Measurements from ENCODE around the gene HEMK1. TPM values are rescaled to one million over a fixed set of nuclear protein-coding genes. Genes with fewer than 3 reads are reported as not detected.

The HEMK1 gene
- total RNA-seq, 2 experiments from 2014 or later = 27.0 to 30.4 TPM

DNA sequence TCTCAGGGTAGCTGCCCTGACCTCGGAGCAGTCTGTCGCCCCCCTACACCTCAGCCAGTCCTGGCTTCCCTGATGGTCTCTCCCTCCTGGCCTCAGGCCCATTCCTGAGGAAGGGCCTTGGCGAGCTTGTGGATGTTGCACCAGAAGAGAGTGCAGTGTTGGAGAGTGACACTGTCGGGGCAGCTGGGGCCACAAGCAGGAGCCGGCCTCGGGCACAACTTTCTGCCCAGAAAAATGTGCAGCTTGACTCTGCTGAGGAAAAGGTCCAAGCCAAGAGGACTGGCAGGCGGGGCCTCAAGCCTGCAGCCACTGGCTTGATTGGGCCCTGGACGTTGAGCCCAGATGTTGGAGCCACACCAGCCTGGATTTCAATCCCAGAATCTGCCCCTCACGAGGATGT, 12.8 kb downstream of the HEMK1 start:
- Mint-ChIP-seq H3K4me3 (no peak overlapping the region), H3K4me1 (ENCODE audit: low read depth) (peaks cover 51% of the 10 kb centered on the region), H3K27ac (no peak overlapping the region), H3K36me3 (ENCODE audit: low read depth) (peaks cover 44% of the 10 kb centered on the region), H3K9me3 (no peaks in the 10 kb centered on the region), H3K27me3 (ENCODE audit: low read depth) (no peaks in the 10 kb centered on the region)
- intact Hi-C loops (cut with micrococcal nuclease) = no loop called here
- DNase-seq = no peak
- CTCF ChIA-PET = interaction anchor here (1.7 to 2.6 kb wide), 3 partner anchors 11 to 31 kb away, joined by 3 to 8 read pairs (median 8); no protein-coding TSS in a partner anchor

DNA sequence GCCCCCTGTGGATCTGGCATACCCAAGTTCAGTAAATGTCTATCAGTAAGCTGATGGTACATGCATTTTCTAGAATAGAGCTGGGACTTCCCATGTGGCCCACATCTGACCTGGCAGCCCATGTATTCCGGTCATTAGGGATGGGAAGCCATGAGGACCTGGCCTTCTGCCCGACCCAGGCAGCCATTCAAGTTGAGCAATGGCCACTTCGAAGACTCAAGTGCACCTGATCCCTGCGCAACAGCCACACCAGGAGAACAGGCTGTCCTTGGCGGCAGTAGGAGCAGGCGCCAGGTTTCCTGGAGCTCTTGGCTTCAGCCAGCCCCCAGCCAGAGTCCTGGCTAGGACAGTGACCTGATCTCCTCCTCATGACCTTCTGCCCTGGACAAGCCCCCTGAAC, 14.6 kb downstream of the HEMK1 start:
- Mint-ChIP-seq H3K36me3 (ENCODE audit: low read depth) (peaks cover 37% of the 10 kb centered on the region), H3K4me1 (ENCODE audit: low read depth) (peaks cover 68% of the 10 kb centered on the region), H3K4me3 (no peak overlapping the region), H3K27ac (peak overlapping the region; percentile 14), H3K27me3 (ENCODE audit: low read depth) (no peaks in the 10 kb centered on the region), H3K9me3 (no peaks in the 10 kb centered on the region)
- CTCF ChIA-PET = no interaction called here
- intact Hi-C loops (cut with micrococcal nuclease) = no loop called here
- DNase-seq = no peak

DNA sequence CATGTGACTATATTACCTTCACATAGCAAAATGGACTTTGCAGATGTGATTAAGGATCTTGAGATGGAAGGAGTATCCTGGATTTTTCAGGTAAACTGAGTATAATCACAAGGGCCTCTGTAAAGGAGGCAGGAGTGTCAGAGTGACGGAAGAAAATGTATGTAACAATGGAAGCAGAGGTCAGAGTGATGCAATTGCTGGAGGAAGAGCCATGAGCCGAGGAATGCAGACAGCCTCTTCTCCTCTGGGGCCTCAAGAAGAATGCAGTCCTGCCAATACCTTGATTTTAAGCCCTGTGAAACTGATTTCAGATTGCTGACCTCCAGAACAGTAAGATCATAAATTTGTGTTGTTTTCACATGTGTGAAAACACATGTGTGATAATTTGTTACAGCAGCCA, 15.1 kb downstream of the HEMK1 start:
- Mint-ChIP-seq H3K36me3 (ENCODE audit: low read depth) (peaks cover 34% of the 10 kb centered on the region), H3K4me1 (ENCODE audit: low read depth) (peaks cover 73% of the 10 kb centered on the region), H3K9me3 (no peaks in the 10 kb centered on the region), H3K27me3 (ENCODE audit: low read depth) (no peaks in the 10 kb centered on the region), H3K4me3 (no peak overlapping the region), H3K27ac (peak overlapping the region; percentile 46)
- no peak for DNase-seq
- intact Hi-C loops (cut with micrococcal nuclease) = no loop called here
- CTCF ChIA-PET = no interaction called here

DNA sequence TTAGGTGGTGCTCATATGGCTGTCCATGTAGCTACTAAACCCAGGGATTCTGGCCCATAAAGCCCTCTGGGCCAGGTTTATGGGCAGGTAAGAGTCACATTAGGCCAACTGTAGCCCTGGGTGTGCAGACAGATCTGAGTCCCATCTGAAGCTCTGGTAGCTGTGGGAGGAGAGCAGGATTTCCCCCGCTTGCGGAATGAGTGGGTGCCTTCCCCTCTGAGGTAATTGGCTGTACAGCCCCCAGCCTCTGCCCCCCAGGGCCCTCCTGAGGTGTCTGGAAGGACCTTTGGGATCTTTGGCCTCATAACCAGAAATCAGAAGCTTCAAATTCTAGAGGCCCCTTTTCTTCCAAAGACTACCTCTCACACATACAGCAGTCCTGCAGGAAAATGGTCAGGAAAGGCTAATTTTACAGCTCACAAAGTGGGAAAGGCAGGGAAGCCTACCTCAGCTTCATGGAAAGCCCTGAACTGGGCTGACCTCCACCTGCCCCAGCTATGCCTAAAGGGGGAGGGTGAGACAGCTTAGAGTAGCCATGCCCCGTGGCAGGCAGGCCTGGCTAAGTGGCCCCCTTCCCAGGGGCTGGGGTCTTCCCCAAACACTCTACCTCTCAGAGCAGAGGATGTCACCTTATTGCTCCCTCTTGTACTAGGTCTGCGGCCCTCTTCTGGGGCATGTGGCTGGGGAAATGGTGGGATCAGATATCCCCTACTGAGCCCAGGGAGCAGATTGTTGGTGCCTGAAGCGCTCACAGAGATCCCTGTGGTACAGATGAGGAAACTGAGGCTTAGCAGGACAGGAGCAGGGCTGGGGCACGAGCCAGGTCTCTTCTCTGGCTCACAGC, 16.8 kb downstream of the HEMK1 start:
- Mint-ChIP-seq H3K4me3 (no peak overlapping the region), H3K36me3 (ENCODE audit: low read depth) (peaks cover 27% of the 10 kb centered on the region), H3K27me3 (ENCODE audit: low read depth) (no peaks in the 10 kb centered on the region), H3K27ac (peak overlapping the region; percentile 99), H3K4me1 (ENCODE audit: low read depth) (peaks cover 80% of the 10 kb centered on the region), H3K9me3 (no peaks in the 10 kb centered on the region)
- CTCF ChIA-PET = interaction anchor here (1.1 to 10.7 kb wide), 5 partner anchors 8 to 26 kb away, joined by 3 to 274 read pairs (median 94); partner anchors contain the start of genes C3orf18, CISH, HEMK1 and MAPKAPK3
- DNase-seq = peak; percentile 80
- intact Hi-C loops (cut with micrococcal nuclease) = no loop called here

GRCh38 chr3:50586763-50587070, 17.4 kb downstream of the HEMK1 start:
- no peaks in the 10 kb centered on the region for H3K27me3 Mint-ChIP-seq (ENCODE audit: low read depth)
- peak; percentile 10 for DNase-seq
- CTCF ChIA-PET = interaction anchor here (7.2 to 10.7 kb wide), 3 partner anchors 14 to 25 kb away, joined by 94 to 274 read pairs (median 243); partner anchors contain the start of genes C3orf18, CISH, HEMK1 and MAPKAPK3
- peaks cover 82% of the 10 kb centered on the region for H3K4me1 Mint-ChIP-seq (ENCODE audit: low read depth)
- intact Hi-C loops (cut with micrococcal nuclease) = no loop called here
- H3K9me3 Mint-ChIP-seq = no peaks in the 10 kb centered on the region
- H3K27ac Mint-ChIP-seq = peak overlapping the region; percentile 99
- H3K36me3 Mint-ChIP-seq (ENCODE audit: low read depth) = peaks cover 24% of the 10 kb centered on the region
- H3K4me3 Mint-ChIP-seq = no peak overlapping the region

DNA sequence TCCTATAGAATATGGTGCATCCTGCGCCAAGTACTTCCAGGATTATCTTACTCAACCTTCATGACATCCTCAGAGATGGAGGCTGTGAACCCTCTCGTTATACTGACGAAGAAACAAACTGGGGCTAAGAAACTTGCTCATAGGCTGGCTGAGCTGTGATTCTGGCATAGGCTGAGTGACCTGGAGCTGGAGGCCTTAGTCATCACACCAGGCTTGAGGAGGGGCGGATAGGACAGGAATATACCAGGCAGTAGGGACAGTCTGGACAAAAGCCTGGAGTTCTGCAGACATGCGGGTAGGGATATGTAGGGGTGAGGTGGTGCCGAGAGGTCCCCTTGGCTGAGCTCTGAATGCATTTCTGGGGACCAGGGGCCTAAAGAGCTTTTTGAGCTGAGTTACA, 18.1 kb downstream of the HEMK1 start:
- intact Hi-C loops (cut with micrococcal nuclease) = no loop called here
- no peak overlapping the region for H3K4me3 Mint-ChIP-seq
- peaks cover 20% of the 10 kb centered on the region for H3K36me3 Mint-ChIP-seq (ENCODE audit: low read depth)
- H3K9me3 Mint-ChIP-seq = no peaks in the 10 kb centered on the region
- no peaks in the 10 kb centered on the region for H3K27me3 Mint-ChIP-seq (ENCODE audit: low read depth)
- CTCF ChIA-PET = interaction anchor here (7.2 to 10.7 kb wide), 3 partner anchors 14 to 25 kb away, joined by 94 to 274 read pairs (median 243); partner anchors contain the start of genes C3orf18, CISH, HEMK1 and MAPKAPK3
- peak; percentile 27 for DNase-seq
- peak overlapping the region; percentile 99 for H3K27ac Mint-ChIP-seq
- peaks cover 86% of the 10 kb centered on the region for H3K4me1 Mint-ChIP-seq (ENCODE audit: low read depth)

- intact Hi-C loops (cut with micrococcal nuclease) = loop anchor here (1.0 kb wide), 1 partner anchor 65 kb away; no protein-coding TSS in a partner anchor
- CTCF ChIA-PET = interaction anchor here (7.2 to 10.7 kb wide), 3 partner anchors 14 to 24 kb away, joined by 94 to 274 read pairs (median 243); partner anchors contain the start of genes C3orf18, CISH, HEMK1 and MAPKAPK3
- peak; percentile 94 for DNase-seq
- H3K27me3 Mint-ChIP-seq (ENCODE audit: low read depth) = no peaks in the 10 kb centered on the region
- no peaks in the 10 kb centered on the region for H3K9me3 Mint-ChIP-seq
- H3K4me3 Mint-ChIP-seq = peak overlapping the region; percentile 42
- H3K4me1 Mint-ChIP-seq (ENCODE audit: low read depth) = peaks cover 91% of the 10 kb centered on the region
- peaks cover 15% of the 10 kb centered on the region for H3K36me3 Mint-ChIP-seq (ENCODE audit: low read depth)
- H3K27ac Mint-ChIP-seq = peak overlapping the region; percentile 99
These were observed 18.8 kb downstream of the HEMK1 start for GRCh38 chr3:50587806-50588758.

DNA sequence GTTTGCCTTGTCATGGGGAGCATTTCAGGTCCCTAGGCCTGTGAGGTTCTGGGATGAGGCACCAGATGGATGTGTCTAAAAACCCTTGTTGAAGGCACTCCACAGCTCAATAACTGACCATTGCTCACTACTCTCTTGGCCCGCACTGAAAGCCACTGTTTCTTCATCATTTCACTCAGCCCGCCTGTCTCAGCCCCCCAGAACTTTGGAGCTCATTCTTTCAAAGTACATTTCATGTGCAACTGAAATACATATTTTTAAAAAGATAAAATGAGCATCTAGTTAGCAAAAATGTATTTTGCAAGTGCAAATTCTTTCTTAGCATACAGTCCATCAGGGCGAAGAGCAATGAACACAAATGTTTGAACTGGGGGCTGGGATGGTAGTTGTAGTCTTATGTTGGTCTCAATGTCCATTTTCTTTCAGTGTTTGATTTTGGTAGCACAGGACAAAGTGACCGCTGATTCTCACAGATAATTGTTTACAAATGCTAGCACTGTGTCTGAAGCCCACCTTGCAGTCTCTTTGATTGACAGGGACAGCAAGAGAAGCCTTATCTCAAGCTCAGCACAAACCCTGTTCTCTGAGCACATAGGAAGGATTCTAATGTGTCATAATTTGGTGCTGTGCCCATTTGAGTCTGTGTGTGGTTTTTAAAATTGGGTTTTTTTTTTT, 19.6 kb downstream of the HEMK1 start:
- H3K27me3 Mint-ChIP-seq (ENCODE audit: low read depth) = no peaks in the 10 kb centered on the region
- CTCF ChIA-PET = interaction anchor here (0.6 to 10.7 kb wide), 5 partner anchors 8 to 23 kb away, joined by 3 to 274 read pairs (median 94); partner anchors contain the start of genes C3orf18, CISH, HEMK1 and MAPKAPK3

DNA sequence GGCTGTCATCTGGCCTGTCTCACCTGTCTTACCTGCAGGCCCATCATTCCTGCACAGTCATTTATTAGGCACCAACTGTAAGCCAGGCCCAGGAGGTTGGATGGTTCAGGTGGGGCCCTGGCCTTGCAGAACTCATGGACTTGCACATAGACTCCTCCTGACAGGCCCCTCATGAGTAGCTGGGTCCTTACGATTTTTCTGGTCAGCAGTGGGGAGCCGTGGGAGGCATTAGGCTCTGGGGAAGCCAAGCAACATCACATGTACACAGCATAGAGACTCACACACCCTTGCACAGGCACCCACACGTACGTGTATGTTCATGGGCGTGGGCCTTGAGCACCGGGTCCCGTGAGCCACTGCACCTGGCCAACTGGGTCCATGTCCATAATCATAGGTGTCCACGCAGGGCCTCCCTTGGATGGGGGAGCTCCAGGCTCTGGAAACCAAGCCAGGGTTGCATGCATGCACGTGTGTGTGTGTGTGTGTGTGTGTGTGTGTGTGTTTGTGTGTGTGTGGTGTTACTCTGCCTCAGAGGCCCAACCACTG, 21.9 kb downstream of the HEMK1 start:
- Mint-ChIP-seq H3K4me3 (peak overlapping the region; percentile 60), H3K27me3 (ENCODE audit: low read depth) (no peaks in the 10 kb centered on the region), H3K9me3 (no peaks in the 10 kb centered on the region), H3K4me1 (ENCODE audit: low read depth) (peaks cover 94% of the 10 kb centered on the region), H3K36me3 (ENCODE audit: low read depth) (peaks cover 4% of the 10 kb centered on the region), H3K27ac (peak overlapping the region; percentile 99)
- peak; percentile 39 for DNase-seq
- intact Hi-C loops (cut with micrococcal nuclease) = loop anchor here (10.0 kb wide), 1 partner anchor 1464 kb away; the partner anchor contains the start of gene DUSP7
- CTCF ChIA-PET = interaction anchor here (1.1 to 10.7 kb wide), 6 partner anchors 11 to 62 kb away, joined by 3 to 274 read pairs (median 51); partner anchors contain the start of genes C3orf18, CISH, HEMK1 and MAPKAPK3

More for the DNA sequence above, 19.6 kb downstream of the HEMK1 start:
- H3K36me3 Mint-ChIP-seq (ENCODE audit: low read depth) = peaks cover 15% of the 10 kb centered on the region
- no peaks in the 10 kb centered on the region for H3K9me3 Mint-ChIP-seq
- H3K4me3 Mint-ChIP-seq = peak overlapping the region; percentile 42
- DNase-seq = no peak
- peak overlapping the region; percentile 99 for H3K27ac Mint-ChIP-seq
- H3K4me1 Mint-ChIP-seq (ENCODE audit: low read depth) = peaks cover 95% of the 10 kb centered on the region
- intact Hi-C loops (cut with micrococcal nuclease) = loop anchor here (1.0 kb wide), 1 partner anchor 64 kb away; no protein-coding TSS in a partner anchor

- H3K9me3 Mint-ChIP-seq = no peaks in the 10 kb centered on the region
- no peaks in the 10 kb centered on the region for H3K27me3 Mint-ChIP-seq (ENCODE audit: low read depth)
- intact Hi-C loops (cut with micrococcal nuclease) = loop anchor here (10.0 kb wide), 1 partner anchor 1462 kb away; the partner anchor contains the start of gene DUSP7
- CTCF ChIA-PET = interaction anchor here (1.1 to 10.7 kb wide), 6 partner anchors 9 to 60 kb away, joined by 3 to 274 read pairs (median 49); partner anchors contain the start of genes C3orf18, CISH, HEMK1 and MAPKAPK3
- peak; percentile 41 for DNase-seq
- H3K36me3 Mint-ChIP-seq (ENCODE audit: low read depth) = peaks cover 4% of the 10 kb centered on the region
- no peak overlapping the region for H3K4me3 Mint-ChIP-seq
- peaks cover 81% of the 10 kb centered on the region for H3K4me1 Mint-ChIP-seq (ENCODE audit: low read depth)
- peak overlapping the region; percentile 99 for H3K27ac Mint-ChIP-seq
These were observed 23.2 kb downstream of the HEMK1 start for GRCh38 chr3:50592568-50592967.

Data from activated naive CD4-positive, alpha-beta T cell treated with anti-CD3 and anti-CD28 coated beads for 36 hours (primary cell).